IMR-90 (cell line): ENCODE results near the gene KRTAP5-9. TPM values are rescaled to one million over a fixed set of nuclear protein-coding genes. Genes with fewer than 3 reads are reported as not detected.

ENCODE experiments used
- ATAC-seq: fragments of 200-7000 bp; cut with Tn5 transposase; 2 replicates; pipeline ENCODE4 v1.9.1; 2020; ENCODE audit warnings: low read depth, mild to moderate bottlenecking, moderate library complexity
- BruUV-seq: library from RNA; stranded (reverse); fragments of 400-500 nt; replicated peaks from 2 replicates; lab custom pipeline; 2021; lab: Mats Ljungman, UMichigan
- CTCF ChIA-PET: fragments of 300-600 bp; formaldehyde crosslinking; extraction: SDS; loops from one replicate; lab custom pipeline; 2021; ENCODE audit warnings: antibody characterized with exemption; lab: Yijun Ruan, JAX
- POLR2A ChIA-PET: fragments of 300-600 bp; sonication (Branson Sonifier 250); formaldehyde crosslinking; loops from one replicate; lab custom pipeline; 2022; ENCODE audit warnings: antibody characterized with exemption; ENCODE audit not compliant: unreplicated experiment; lab: Charles Lee
- DNase-seq: peaks from one replicate; pipeline ENCODE4 v3.0.0; 2013
- H2AFZ ChIP-seq: replicated peaks from 2 replicates; pipeline ENCODE3; 2013; ENCODE audit warnings: low read length, mild to moderate bottlenecking; ENCODE audit not compliant: poor library complexity
- H2AK5ac ChIP-seq: 2 replicates; pipeline ENCODE4 v1.6.1; 2013; ENCODE audit warnings: low read depth, low read length, inconsistent platforms
- H2AK9ac ChIP-seq: replicated peaks from 2 replicates; pipeline ENCODE3; 2013; ENCODE audit warnings: mild to moderate bottlenecking, low read depth, low read length, moderate library complexity; ENCODE audit not compliant: poor library complexity
- H2BK120ac ChIP-seq: 2 replicates; pipeline ENCODE4 v1.6.1; 2013; ENCODE audit warnings: low read depth, low read length, inconsistent platforms
- H2BK15ac ChIP-seq: 3 replicates; pipeline ENCODE4 v1.6.1; 2013; ENCODE audit warnings: low read depth, low read length, inconsistent platforms
- H2BK20ac ChIP-seq: 2 replicates; pipeline ENCODE4 v1.6.1; 2013; ENCODE audit warnings: low read depth, mild to moderate bottlenecking, inconsistent platforms, low read length, moderate library complexity
- H2BK5ac ChIP-seq: 2 replicates; pipeline ENCODE4 v1.6.1; 2013; ENCODE audit warnings: mild to moderate bottlenecking, low read depth, low read length, inconsistent platforms; ENCODE audit not compliant: poor library complexity, severe bottlenecking
- H3K14ac ChIP-seq: replicated peaks from 2 replicates; pipeline ENCODE4 v1.6.1; 2013; ENCODE audit warnings: low read depth, low read length, inconsistent platforms
- H3K18ac ChIP-seq: 2 replicates; pipeline ENCODE4 v1.6.1; 2013; ENCODE audit warnings: low read depth, low read length, control low read depth
- H3K23ac ChIP-seq: 2 replicates; pipeline ENCODE4 v1.6.1; 2013; ENCODE audit warnings: low read depth, low read length, inconsistent platforms
- H3K27ac ChIP-seq: 2 replicates; pipeline ENCODE4 v1.5.1; 2013; ENCODE audit warnings: mild to moderate bottlenecking, control low read depth, low read length; ENCODE audit not compliant: insufficient read depth
- H3K27me3 ChIP-seq: 2 replicates; pipeline ENCODE4 v1.6.1; 2013; ENCODE audit warnings: low read length; ENCODE audit not compliant: control insufficient read depth, insufficient read depth
- H3K36me3 ChIP-seq: 2 replicates; pipeline ENCODE4 v1.6.1; 2013; ENCODE audit warnings: low read length, mixed read lengths; ENCODE audit not compliant: control insufficient read depth, insufficient read depth
- H3K4ac ChIP-seq: 2 replicates; pipeline ENCODE4 v1.6.1; 2013; ENCODE audit warnings: low read depth, low read length, inconsistent platforms
- H3K4me1 ChIP-seq: 2 replicates; pipeline ENCODE4 v1.6.1; 2013; ENCODE audit warnings: low read length, mixed read lengths; ENCODE audit not compliant: control insufficient read depth, insufficient read depth
- H3K4me2 ChIP-seq: 2 replicates; pipeline ENCODE4 v1.6.1; 2013; ENCODE audit warnings: low read depth, mild to moderate bottlenecking, control low read depth, low read length, moderate library complexity
- H3K4me3 ChIP-seq: 2 replicates; pipeline ENCODE4 v1.5.1; 2013; ENCODE audit warnings: low read depth, mild to moderate bottlenecking, control low read depth, low read length, moderate library complexity; ENCODE audit not compliant: insufficient read depth
- H3K56ac ChIP-seq: 2 replicates; pipeline ENCODE4 v1.6.1; 2013; ENCODE audit warnings: low read length, inconsistent platforms; ENCODE audit not compliant: insufficient read depth; ENCODE audit errors: extremely low read depth
- H3K79me1 ChIP-seq, 2 experiments: 2 replicates each; pipeline ENCODE4 v1.6.1; 2013; ENCODE audit warnings: low read length in 2 of 2, inconsistent platforms in 1 of 2, low read depth in 1 of 2
- H3K9ac ChIP-seq: 2 replicates; pipeline ENCODE4 v1.6.1; 2013; ENCODE audit warnings: low read depth, low read length, control low read depth
- H3K9me1 ChIP-seq: 2 replicates; pipeline ENCODE4 v1.6.1; 2013; ENCODE audit warnings: low read length, inconsistent platforms; ENCODE audit not compliant: insufficient read depth
- H3K9me3 ChIP-seq: 2 replicates; pipeline ENCODE4 v1.6.1; 2013; ENCODE audit warnings: low read length; ENCODE audit not compliant: control insufficient read depth, insufficient read depth
- H4K20me1 ChIP-seq: 2 replicates; pipeline ENCODE4 v1.6.1; 2013; ENCODE audit warnings: low read length, inconsistent platforms; ENCODE audit not compliant: insufficient read depth
- H4K5ac ChIP-seq: 2 replicates; pipeline ENCODE4 v1.6.1; 2013; ENCODE audit warnings: mild to moderate bottlenecking, low read depth, low read length, control low read depth
- H4K8ac ChIP-seq, 2 experiments: 2 replicates each; pipeline ENCODE4 v1.6.1; 2013; ENCODE audit warnings: low read depth in 2 of 2, low read length in 2 of 2, control low read depth in 1 of 2, inconsistent platforms in 1 of 2
- H4K91ac ChIP-seq: 2 replicates; pipeline ENCODE4 v1.6.1; 2013; ENCODE audit warnings: low read depth, low read length, inconsistent platforms; ENCODE audit not compliant: insufficient read depth
- BHLHE40 ChIP-seq: fragments of 150-350 bp; IDR thresholded peaks from 2 replicates; pipeline ENCODE4 v1.6.1; 2016; ENCODE audit warnings: mild to moderate bottlenecking, low read depth, low read length
- CEBPB ChIP-seq: IDR thresholded peaks from 2 replicates; pipeline ENCODE4 v1.6.1; 2012; ENCODE audit warnings: low read depth, low read length, improper control_type of control experiment
- CHD1 ChIP-seq: IDR thresholded peaks from 2 replicates; pipeline ENCODE4 v1.6.1; 2012; ENCODE audit warnings: low read depth, low read length, improper control_type of control experiment
- FOS ChIP-seq: fragments of 150-350 bp; IDR thresholded peaks from 2 replicates; pipeline ENCODE4 v1.6.1; 2016; ENCODE audit warnings: low read depth, low read length
- MAFK ChIP-seq: IDR thresholded peaks from 2 replicates; pipeline ENCODE4 v1.6.1; 2012; ENCODE audit warnings: low read depth, low read length, improper control_type of control experiment
- MAZ ChIP-seq: IDR thresholded peaks from 2 replicates; pipeline ENCODE4 v1.6.1; 2012; ENCODE audit warnings: low read depth, mild to moderate bottlenecking, low read length, improper control_type of control experiment, moderate library complexity, borderline replicate concordance
- MXI1 ChIP-seq: IDR thresholded peaks from 2 replicates; pipeline ENCODE4 v1.6.1; 2012; ENCODE audit warnings: low read depth, mild to moderate bottlenecking, low read length, moderate library complexity, borderline replicate concordance
- NFE2L2 ChIP-seq: fragments of 150-350 bp; IDR thresholded peaks from 2 replicates; pipeline ENCODE4 v1.6.1; 2016; ENCODE audit warnings: low read depth, mild to moderate bottlenecking, low read length
- POLR2A ChIP-seq: IDR thresholded peaks from 2 replicates; pipeline ENCODE4 v1.6.1; 2012; ENCODE audit warnings: mild to moderate bottlenecking, low read depth, low read length
- RAD21 ChIP-seq: IDR thresholded peaks from 2 replicates; pipeline ENCODE4 v1.6.1; 2012; ENCODE audit warnings: low read length, improper control_type of control experiment
- RCOR1 ChIP-seq: IDR thresholded peaks from 2 replicates; pipeline ENCODE4 v1.6.1; 2012; ENCODE audit warnings: mild to moderate bottlenecking, low read length, improper control_type of control experiment; ENCODE audit not compliant: insufficient replicate concordance
- RFX5 ChIP-seq: IDR thresholded peaks from 2 replicates; pipeline ENCODE4 v1.8.0; 2012; ENCODE audit warnings: low read depth, mild to moderate bottlenecking, low read length, moderate library complexity
- SMC3 ChIP-seq: fragments of 150-350 bp; IDR thresholded peaks from 2 replicates; pipeline ENCODE4 v1.6.1; 2016; ENCODE audit warnings: low read depth, mild to moderate bottlenecking, antibody characterized with exemption, low read length, moderate library complexity
- WGBS, 2 experiments: methylation state at CpG; one replicate each; pipeline versions ENCODE4 v1.1.5 to v1.1.7; 2013; ENCODE audit warnings: missing lambda C conversion rate in 2 of 2; ENCODE audit not compliant: insufficient read length in 1 of 2; ENCODE audit errors: extremely low coverage in 2 of 2; 5-methylcytosine and 5-hydroxymethylcytosine counted together
- dilution Hi-C: fragments of 300-500 bp; cut with HindIII; formaldehyde crosslinking; loops from one replicate; pipeline ENCODE4 v1.14.3; 2018; ENCODE audit warnings: low sequenced_read_pairs; ENCODE audit not compliant: unreplicated experiment
- in situ Hi-C: fragments of 300-500 bp; cut with MboI; formaldehyde crosslinking; loops from 3 replicates; pipeline ENCODE4 v1.14.3; 2019; ENCODE audit warnings: low sequenced_read_pairs, inconsistent platforms, mixed read lengths
- intact Hi-C: fragments of 100-400 bp; cut with micrococcal nuclease; formaldehyde crosslinking; loops from 2 replicates; pipeline ENCODE4 v1.10.0; 2022
- polyA plus RNA-seq, 3 experiments: library from polyadenylated mRNA; depleted of rRNA; stranded (reverse); fragments of >200 nt; gene quantifications; 2 replicates each; pipeline ENCODE4 v1.2.3, GENCODE V29; 2012; ENCODE audit warnings: low replicate concordance in 1 of 3
- total RNA-seq: library from RNA; depleted of rRNA; stranded (reverse); fragments of >200 nt; gene quantifications from 2 replicates; pipeline ENCODE4 v1.2.3, GENCODE V29; 2012
- TF ChIP-seq, protein P1 (sequence below): fragments of 150-350 bp; IDR thresholded peaks from 2 replicates; pipeline ENCODE4 v1.6.1; 2016; ENCODE audit warnings: low read depth, mild to moderate bottlenecking, low read length, moderate library complexity, borderline replicate concordance
- TF ChIP-seq, protein P2 (sequence below): conservative IDR thresholded peaks from 2 replicates; pipeline ENCODE4 v1.5.1; 2012; ENCODE audit warnings: mild to moderate bottlenecking, low read depth, low read length, improper control_type of control experiment
- TF ChIP-seq, protein P3 (sequence below): fragments of 150-350 bp; IDR thresholded peaks from 2 replicates; pipeline ENCODE4 v1.6.1; 2017; ENCODE audit warnings: mild to moderate bottlenecking, antibody characterized with exemption, low read length, low read depth

Gene KRTAP5-9
- total and polyA plus RNA-seq, 2 of the 4 experiments (the other 2 are of a cell fraction), result 0.09 TPM; not detected in 1

DNA sequence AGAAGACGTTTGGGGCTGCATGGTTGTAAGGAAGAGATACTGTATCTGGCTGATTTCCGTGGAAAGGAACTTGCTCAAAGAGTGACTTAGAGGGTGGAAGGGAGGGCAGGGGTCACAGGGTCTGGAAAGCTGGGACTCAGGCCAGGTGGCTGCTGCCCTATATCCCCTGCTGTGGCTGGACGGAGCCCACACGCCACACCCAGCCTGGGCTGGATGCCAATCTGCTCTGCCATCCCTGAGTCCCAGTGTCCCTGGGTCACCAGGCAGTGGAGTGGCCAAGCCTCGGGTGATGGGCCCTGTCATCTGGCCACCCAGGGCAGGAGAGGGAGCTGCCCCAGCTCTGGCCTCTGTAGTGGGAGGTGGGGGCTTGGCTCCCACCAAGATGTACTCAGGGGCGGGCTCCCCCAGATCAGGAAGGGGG is 47.6 kb upstream of the KRTAP5-9 start:
- no peak overlapping the region for H3K9ac ChIP-seq
- H2AK5ac ChIP-seq, result no peak overlapping the region
- no peaks in the 10 kb centered on the region for H3K4me1 ChIP-seq
- H4K20me1 ChIP-seq, result no peaks in the 10 kb centered on the region
- H2AFZ ChIP-seq, result no peak overlapping the region
- no TSS peak for BruUV-seq
- CTCF ChIA-PET, result no interaction called here
- H3K27ac ChIP-seq, result no peak overlapping the region
- no peak overlapping the region for H3K18ac ChIP-seq
- H3K79me1 ChIP-seq, result no peaks in the 10 kb centered on the region
- no peak overlapping the region for H3K56ac ChIP-seq
- no peak overlapping the region for H2BK15ac ChIP-seq
- H3K4ac ChIP-seq, result no peak overlapping the region
- TF ChIP-seq SMC3 (no peak), FOS (no peak), CEBPB (no peak), POLR2A (no peak), BHLHE40 (no peak), CHD1 (no peak), RFX5 (no peak), RCOR1 (no peak), RAD21 (no peak), MXI1 (no peak), MAZ (no peak), NFE2L2 (no peak), MAFK (no peak)
- TF ChIP-seq, protein P1, sequence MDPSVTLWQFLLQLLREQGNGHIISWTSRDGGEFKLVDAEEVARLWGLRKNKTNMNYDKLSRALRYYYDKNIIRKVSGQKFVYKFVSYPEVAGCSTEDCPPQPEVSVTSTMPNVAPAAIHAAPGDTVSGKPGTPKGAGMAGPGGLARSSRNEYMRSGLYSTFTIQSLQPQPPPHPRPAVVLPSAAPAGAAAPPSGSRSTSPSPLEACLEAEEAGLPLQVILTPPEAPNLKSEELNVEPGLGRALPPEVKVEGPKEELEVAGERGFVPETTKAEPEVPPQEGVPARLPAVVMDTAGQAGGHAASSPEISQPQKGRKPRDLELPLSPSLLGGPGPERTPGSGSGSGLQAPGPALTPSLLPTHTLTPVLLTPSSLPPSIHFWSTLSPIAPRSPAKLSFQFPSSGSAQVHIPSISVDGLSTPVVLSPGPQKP, result no peak
- TF ChIP-seq, protein P2, sequence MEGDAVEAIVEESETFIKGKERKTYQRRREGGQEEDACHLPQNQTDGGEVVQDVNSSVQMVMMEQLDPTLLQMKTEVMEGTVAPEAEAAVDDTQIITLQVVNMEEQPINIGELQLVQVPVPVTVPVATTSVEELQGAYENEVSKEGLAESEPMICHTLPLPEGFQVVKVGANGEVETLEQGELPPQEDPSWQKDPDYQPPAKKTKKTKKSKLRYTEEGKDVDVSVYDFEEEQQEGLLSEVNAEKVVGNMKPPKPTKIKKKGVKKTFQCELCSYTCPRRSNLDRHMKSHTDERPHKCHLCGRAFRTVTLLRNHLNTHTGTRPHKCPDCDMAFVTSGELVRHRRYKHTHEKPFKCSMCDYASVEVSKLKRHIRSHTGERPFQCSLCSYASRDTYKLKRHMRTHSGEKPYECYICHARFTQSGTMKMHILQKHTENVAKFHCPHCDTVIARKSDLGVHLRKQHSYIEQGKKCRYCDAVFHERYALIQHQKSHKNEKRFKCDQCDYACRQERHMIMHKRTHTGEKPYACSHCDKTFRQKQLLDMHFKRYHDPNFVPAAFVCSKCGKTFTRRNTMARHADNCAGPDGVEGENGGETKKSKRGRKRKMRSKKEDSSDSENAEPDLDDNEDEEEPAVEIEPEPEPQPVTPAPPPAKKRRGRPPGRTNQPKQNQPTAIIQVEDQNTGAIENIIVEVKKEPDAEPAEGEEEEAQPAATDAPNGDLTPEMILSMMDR, result no peak
- TF ChIP-seq, protein P3, sequence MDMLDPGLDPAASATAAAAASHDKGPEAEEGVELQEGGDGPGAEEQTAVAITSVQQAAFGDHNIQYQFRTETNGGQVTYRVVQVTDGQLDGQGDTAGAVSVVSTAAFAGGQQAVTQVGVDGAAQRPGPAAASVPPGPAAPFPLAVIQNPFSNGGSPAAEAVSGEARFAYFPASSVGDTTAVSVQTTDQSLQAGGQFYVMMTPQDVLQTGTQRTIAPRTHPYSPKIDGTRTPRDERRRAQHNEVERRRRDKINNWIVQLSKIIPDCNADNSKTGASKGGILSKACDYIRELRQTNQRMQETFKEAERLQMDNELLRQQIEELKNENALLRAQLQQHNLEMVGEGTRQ, result no peak
- no peaks in the 10 kb centered on the region for H3K27me3 ChIP-seq
- no peak overlapping the region for H4K91ac ChIP-seq
- H3K23ac ChIP-seq, result no peak overlapping the region
- in situ Hi-C loops, result no loop called here
- H3K36me3 ChIP-seq, result peaks cover 59% of the 10 kb centered on the region
- no peak overlapping the region for H2BK120ac ChIP-seq
- no peak overlapping the region for H2BK5ac ChIP-seq
- 0 out of 2 replicates have a peak, but pooled peaks cover 5% of the 10 kb centered on the region for H3K9me1 ChIP-seq
- H3K4me3 ChIP-seq, result no peak overlapping the region
- 57% methylated on average over 5 of the region's 6 CpGs; no CpG with 5 or more reads in 1 of the 2 experiments for WGBS, 2 experiments
- POLR2A ChIA-PET, result no interaction called here
- H3K9me3 ChIP-seq, result no peaks in the 10 kb centered on the region
- ATAC-seq (no peak), DNase-seq (no peak)
- dilution Hi-C loops, result no loop called here
- no peak overlapping the region for H4K8ac ChIP-seq
- no peak overlapping the region for H4K5ac ChIP-seq
- intact Hi-C loops, result no loop called here
- H3K14ac ChIP-seq, result no peak overlapping the region
- H2AK9ac ChIP-seq, result no peak overlapping the region
- H2BK20ac ChIP-seq, result no peak overlapping the region
- no peak overlapping the region for H3K4me2 ChIP-seq
